Mesendoderm (in vitro differentiated cells): ENCODE data around the gene RPAP2. TPM values are rescaled to one million over a fixed set of nuclear protein-coding genes. Genes with fewer than 3 reads are reported as not detected.
"Not testable (repeated sequence)": the region's sequence is repeated elsewhere in the genome, so short reads cannot be mapped to it uniquely, and the experiment has no call there.

Experiments used
- DNase-seq: peaks from one replicate; pipeline ENCODE4 v3.0.0; 2013
- H2AK5ac ChIP-seq: 2 replicates; pipeline ENCODE4 v1.6.1; 2013; ENCODE audit warnings: low read length, inconsistent platforms
- H2BK120ac ChIP-seq: 2 replicates; pipeline ENCODE4 v1.6.1; 2013; ENCODE audit warnings: low read depth, mild to moderate bottlenecking, low read length, moderate library complexity, mixed read lengths
- H2BK15ac ChIP-seq: replicated peaks from 2 replicates; pipeline ENCODE4 v1.6.1; 2013; ENCODE audit warnings: low read depth, mild to moderate bottlenecking, moderate library complexity
- H2BK5ac ChIP-seq: 2 replicates; pipeline ENCODE4 v1.6.1; 2013; ENCODE audit warnings: low read length, inconsistent platforms
- H3K18ac ChIP-seq: 2 replicates; pipeline ENCODE4 v1.6.1; 2013; ENCODE audit warnings: mild to moderate bottlenecking, low read length, mixed read lengths
- H3K23ac ChIP-seq: one replicate; pipeline ENCODE4 v1.6.1; 2013; ENCODE audit warnings: low read length
- H3K27ac ChIP-seq: 2 replicates; pipeline ENCODE4 v1.5.1; 2013; ENCODE audit warnings: low read depth, mild to moderate bottlenecking, inconsistent platforms, low read length, moderate library complexity
- H3K27me3 ChIP-seq: 2 replicates; pipeline ENCODE4 v1.6.1; 2013; ENCODE audit warnings: low read length, control low read depth, mild to moderate bottlenecking, inconsistent platforms; ENCODE audit not compliant: insufficient read depth, poor library complexity
- H3K36me3 ChIP-seq: 2 replicates; pipeline ENCODE4 v1.6.1; 2013; ENCODE audit warnings: low read length, inconsistent platforms; ENCODE audit not compliant: control insufficient read depth, insufficient read depth
- H3K4ac ChIP-seq: one replicate; pipeline ENCODE4 v1.6.1; 2013; ENCODE audit warnings: low read depth, mild to moderate bottlenecking, low read length, moderate library complexity
- H3K4me1 ChIP-seq: 2 replicates; pipeline ENCODE4 v1.6.1; 2013; ENCODE audit warnings: low read depth, low read length, inconsistent platforms; ENCODE audit not compliant: control insufficient read depth
- H3K4me2 ChIP-seq: 2 replicates; pipeline ENCODE4 v1.6.1; 2013; ENCODE audit warnings: low read length
- H3K4me3 ChIP-seq: 2 replicates; pipeline ENCODE4 v1.5.1; 2013; ENCODE audit warnings: mild to moderate bottlenecking, low read length
- H3K56ac ChIP-seq: one replicate; pipeline ENCODE4 v1.6.1; 2013; ENCODE audit warnings: low read length
- H3K79me1 ChIP-seq: 2 replicates; pipeline ENCODE4 v1.6.1; 2013; ENCODE audit warnings: low read length, inconsistent platforms
- H3K79me2 ChIP-seq: 2 replicates; pipeline ENCODE4 v1.6.1; 2013; ENCODE audit warnings: mild to moderate bottlenecking, low read length; ENCODE audit not compliant: control insufficient read depth, insufficient read depth
- H3K9ac ChIP-seq: 2 replicates; pipeline ENCODE4 v1.6.1; 2013; ENCODE audit warnings: low read length, inconsistent platforms
- H4K5ac ChIP-seq: one replicate; pipeline ENCODE4 v1.6.1; 2013; ENCODE audit warnings: low read length
- H4K8ac ChIP-seq: one replicate; pipeline ENCODE4 v1.6.1; 2013; ENCODE audit warnings: low read depth, mild to moderate bottlenecking, control low read depth, low read length, moderate library complexity
- WGBS: extraction: QIAGEN DNeasy Blood & Tissue Kit; methylation state at CpG from one replicate; pipeline ENCODE4 v1.1.7; 2013; ENCODE audit warnings: low lambda C conversion rate, missing lambda C conversion rate; ENCODE audit not compliant: insufficient coverage; ENCODE audit errors: extremely low coverage; 5-methylcytosine and 5-hydroxymethylcytosine counted together
- polyA plus RNA-seq, 2 experiments: library from polyadenylated mRNA; stranded (reverse); fragments of 200-250 nt; gene quantifications; one replicate each; pipeline ENCODE4 v1.2.3, GENCODE V29; 2013

The RPAP2 gene
- 17.0 TPM for polyA plus RNA-seq (2013, experiment 1 of 2)
- polyA plus RNA-seq (2013, experiment 2 of 2) = 15.4 TPM

DNA sequence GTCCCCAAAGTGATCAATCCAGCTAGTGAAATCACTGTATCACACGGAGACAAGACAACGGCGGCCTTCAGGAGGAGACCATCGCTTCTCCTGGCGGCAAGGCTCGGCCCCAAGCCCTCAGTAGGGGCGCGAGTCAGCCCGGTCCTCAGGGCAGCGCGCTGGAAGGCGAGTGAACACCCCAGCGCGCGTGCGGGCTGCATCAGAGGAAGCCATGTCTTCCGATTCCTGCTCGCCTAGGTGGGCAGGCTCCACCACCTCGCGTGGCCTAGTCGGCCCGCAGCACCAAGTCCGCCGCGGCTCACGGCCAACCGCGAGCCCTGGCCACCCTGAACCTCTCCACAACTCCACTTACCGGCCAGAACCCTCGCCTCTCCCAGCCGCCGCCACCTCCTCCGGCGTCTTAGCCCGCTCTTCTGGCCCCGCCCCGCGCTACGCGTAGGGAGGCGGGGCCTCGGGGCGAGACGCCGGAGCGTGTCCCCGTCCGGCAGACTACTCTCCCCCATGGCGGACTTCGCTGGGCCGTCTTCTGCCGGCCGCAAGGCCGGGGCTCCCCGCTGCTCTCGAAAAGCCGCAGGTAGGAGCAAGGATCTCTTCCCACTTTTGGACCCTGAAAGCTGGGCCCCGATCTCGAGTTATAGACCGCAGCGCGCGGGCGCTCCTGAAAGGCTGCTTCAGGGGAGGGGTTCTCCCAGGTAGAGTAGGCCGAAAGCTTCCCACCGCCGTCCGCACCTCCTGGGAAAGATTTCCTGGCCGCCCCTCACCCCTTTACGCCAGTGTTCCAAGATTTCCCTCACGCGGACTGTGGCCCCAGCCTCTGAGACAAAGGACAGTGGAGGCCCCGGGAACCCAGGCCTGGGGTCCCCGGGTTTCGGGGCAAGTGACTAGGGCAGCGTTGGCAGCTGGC is at the start of gene RPAP2, which contains the start of gene GLMN:
TSS of gene RPAP2 (plus strand) at position 487 of the 904 bp plus-strand sequence. CDS start at position 502, 15 bp downstream.
TSS of gene GLMN (minus strand) at position 415 of the 904 bp plus-strand sequence. CDS start 988 bp downstream, outside the sequence.
- H3K4ac ChIP-seq = peak within 1 kb of the TSS; percentile 89
- WGBS = no CpG with 5 or more reads among the region's 76 CpGs
- H2AK5ac ChIP-seq = no peak within 1 kb of the TSS
- no peaks in the 10 kb centered on the region for H3K27me3 ChIP-seq
- peak within 1 kb of the TSS; percentile 29 for H2BK120ac ChIP-seq
- H4K5ac ChIP-seq = no peak within 1 kb of the TSS
- H3K79me2 ChIP-seq = peaks cover 2% of the 10 kb centered on the region
- H3K4me1 ChIP-seq = peaks cover 2% of the 10 kb centered on the region
- DNase-seq = peak; percentile 94
- peak within 1 kb of the TSS; percentile 88 for H2BK5ac ChIP-seq
- peak within 1 kb of the TSS; percentile 81 for H3K27ac ChIP-seq
- peaks cover 2% of the 10 kb centered on the region for H3K79me1 ChIP-seq
- H4K8ac ChIP-seq = peak within 1 kb of the TSS; percentile 78
- H2BK15ac ChIP-seq = no peak within 1 kb of the TSS
- peak within 1 kb of the TSS; percentile 89 for H3K18ac ChIP-seq
- peaks cover 2% of the 10 kb centered on the region for H3K36me3 ChIP-seq
- H3K4me3 ChIP-seq = peak within 1 kb of the TSS; percentile 77
- H3K23ac ChIP-seq = peak within 1 kb of the TSS; percentile 97
- H3K9ac ChIP-seq = peak within 1 kb of the TSS; percentile 97
- peak within 1 kb of the TSS; percentile 99 for H3K56ac ChIP-seq
- H3K4me2 ChIP-seq = peak within 1 kb of the TSS; percentile 53

DNA sequence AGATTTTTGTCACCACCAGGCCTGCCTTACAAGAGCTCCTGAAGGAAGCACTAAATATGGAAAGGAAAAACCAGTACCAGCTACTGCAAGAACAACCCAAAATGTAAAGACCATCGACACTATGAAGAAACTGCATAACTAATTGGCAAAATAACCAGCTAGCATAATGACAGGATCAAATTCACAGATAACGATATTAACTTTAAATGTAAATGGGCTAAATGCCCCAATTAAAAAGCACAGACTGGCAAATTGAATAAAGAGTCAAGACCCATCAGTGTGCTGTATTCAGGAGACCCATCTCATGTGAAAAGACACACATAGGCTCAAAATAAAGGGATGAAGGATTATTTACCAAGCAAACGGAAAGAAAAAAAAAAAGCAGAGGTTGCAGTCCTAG is 44.1 kb upstream of the RPAP2 start:
- H3K4ac ChIP-seq, H3K18ac ChIP-seq, H2AK5ac ChIP-seq, H3K27me3 ChIP-seq, H2BK15ac ChIP-seq, H3K56ac ChIP-seq, H3K36me3 ChIP-seq, H3K79me1 ChIP-seq, H3K27ac ChIP-seq, H3K79me2 ChIP-seq, H3K4me3 ChIP-seq, H3K4me2 ChIP-seq, H4K8ac ChIP-seq, H3K9ac ChIP-seq, H2BK5ac ChIP-seq, H3K23ac ChIP-seq, H4K5ac ChIP-seq, DNase-seq, H3K4me1 ChIP-seq, H2BK120ac ChIP-seq: not testable (repeated sequence)
- no CpG with 5 or more reads among the region's 3 CpGs for WGBS

DNA sequence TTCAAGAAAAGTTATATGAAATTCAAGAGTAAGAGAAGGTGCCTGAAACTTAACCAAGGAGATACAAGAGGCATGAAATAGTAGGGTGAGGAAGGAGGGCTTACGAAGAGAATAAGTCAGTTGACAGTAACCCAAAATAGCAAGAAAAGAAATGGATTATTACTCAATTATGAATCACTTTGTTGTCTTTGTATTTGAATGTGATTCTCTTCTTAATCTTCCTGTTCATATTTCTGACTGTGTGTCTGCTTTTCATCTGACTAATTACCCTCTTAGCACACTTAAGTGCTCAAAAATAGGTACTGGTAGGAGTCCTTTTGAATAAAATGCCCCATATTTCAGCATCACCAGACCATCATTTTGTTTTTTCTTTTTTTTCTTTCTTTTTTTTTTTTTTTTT is 39.5 kb upstream of the RPAP2 start:
- Histone ChIP-seq H3K4ac (no peak overlapping the region), H3K18ac (no peak overlapping the region), H2AK5ac (no peak overlapping the region), H4K5ac (no peak overlapping the region), H3K36me3 (peaks cover 2% of the 10 kb centered on the region), H3K9ac (no peak overlapping the region), H2BK120ac (no peak overlapping the region), H3K79me1 (no peaks in the 10 kb centered on the region), H3K4me2 (no peak overlapping the region), H3K4me3 (no peak overlapping the region), H3K56ac (no peak overlapping the region), H3K79me2 (no peaks in the 10 kb centered on the region), H3K4me1 (no peaks in the 10 kb centered on the region), H2BK5ac (no peak overlapping the region), H4K8ac (no peak overlapping the region), H2BK15ac (no peak overlapping the region), H3K27me3 (no peaks in the 10 kb centered on the region), H3K23ac (no peak overlapping the region), H3K27ac (no peak overlapping the region)
- no CpG with 5 or more reads among the region's 1 CpG for WGBS
- no peak for DNase-seq

DNA sequence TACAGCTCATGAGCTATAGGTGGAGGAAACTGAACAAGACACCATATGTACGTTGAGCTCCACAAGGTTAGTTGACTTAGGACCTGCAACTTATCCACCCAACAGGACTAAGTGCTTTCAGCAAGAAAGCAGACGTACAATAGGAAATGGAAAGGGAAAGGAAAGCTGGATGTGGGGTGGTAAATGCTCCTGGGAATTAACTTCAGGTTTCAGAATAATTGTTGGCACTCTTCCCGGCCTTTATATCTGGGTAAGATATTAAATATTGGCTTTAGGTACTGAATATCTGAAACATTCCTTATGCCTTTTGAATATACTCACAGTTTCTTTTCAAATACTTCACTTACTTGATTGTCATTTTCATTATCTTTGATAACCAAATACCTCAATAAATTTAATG is 36.3 kb upstream of the RPAP2 start:
- no CpG with 5 or more reads among the region's 3 CpGs for WGBS
- Histone ChIP-seq H3K4ac (no peak overlapping the region), H3K9ac (no peak overlapping the region), H2AK5ac (no peak overlapping the region), H3K4me2 (no peak overlapping the region), H2BK15ac (no peak overlapping the region), H4K5ac (no peak overlapping the region), H3K23ac (no peak overlapping the region), H3K56ac (no peak overlapping the region), H3K4me1 (no peaks in the 10 kb centered on the region), H3K79me1 (no peaks in the 10 kb centered on the region), H3K27me3 (no peaks in the 10 kb centered on the region), H3K79me2 (no peaks in the 10 kb centered on the region), H2BK120ac (no peak overlapping the region), H3K36me3 (peaks cover 2% of the 10 kb centered on the region), H3K4me3 (no peak overlapping the region), H3K18ac (no peak overlapping the region), H3K27ac (no peak overlapping the region), H4K8ac (no peak overlapping the region), H2BK5ac (no peak overlapping the region)
- no peak for DNase-seq

DNA sequence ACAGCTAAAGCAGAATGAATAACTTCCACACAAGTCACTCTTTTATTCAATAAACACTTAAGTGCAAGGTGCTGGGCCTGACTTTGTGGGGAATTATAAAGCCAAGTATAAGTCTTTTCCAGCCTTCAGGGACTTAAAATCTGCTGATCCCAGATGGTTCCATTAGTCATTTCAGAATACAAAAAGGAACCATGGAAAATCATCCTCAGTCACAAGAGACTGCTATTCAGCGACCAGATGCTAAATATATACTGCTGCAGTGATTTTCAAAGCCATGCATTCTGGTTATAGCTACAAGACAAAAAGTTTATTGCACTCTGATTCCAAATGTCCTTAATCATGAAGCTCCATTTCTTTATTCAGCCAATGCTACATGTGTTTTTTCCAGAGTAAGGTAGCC is 25.8 kb upstream of the RPAP2 start:
- Histone ChIP-seq H3K56ac (no peak overlapping the region), H2BK5ac (no peak overlapping the region), H3K4me1 (no peaks in the 10 kb centered on the region), H3K36me3 (no peaks in the 10 kb centered on the region), H3K23ac (no peak overlapping the region), H3K4me3 (no peak overlapping the region), H3K79me1 (no peaks in the 10 kb centered on the region), H3K4me2 (no peak overlapping the region), H3K27me3 (no peaks in the 10 kb centered on the region), H4K8ac (no peak overlapping the region), H3K4ac (no peak overlapping the region), H3K79me2 (no peaks in the 10 kb centered on the region), H3K18ac (no peak overlapping the region), H2BK15ac (no peak overlapping the region), H2AK5ac (no peak overlapping the region), H2BK120ac (no peak overlapping the region), H4K5ac (no peak overlapping the region), H3K27ac (no peak overlapping the region), H3K9ac (no peak overlapping the region)
- no peak for DNase-seq
- WGBS = no CpG with 5 or more reads among the region's 1 CpG
